HG03045 (cell line): ENCODE measurements around the gene FBXL2.
"Not testable (repeated sequence)": the region's sequence is repeated elsewhere in the genome, so short reads cannot be mapped to it uniquely, and the experiment has no call there.

Source experiments
- ATAC-seq: cut with Tn5 transposase; IDR thresholded peaks from one replicate; pipeline ENCODE4 v1.9.1; 2021; ENCODE audit warnings: mild to moderate bottlenecking, moderate library complexity; ENCODE audit not compliant: unreplicated experiment

FBXL2 gene

GRCh38 chr3:33383951-33384350 is 106.7 kb downstream of the FBXL2 start:
- no peak for ATAC-seq

- no peak for ATAC-seq
Measured at GRCh38 chr3:33385423-33385822, 108.2 kb downstream of the FBXL2 start.

- no peak for ATAC-seq
Measured at GRCh38 chr3:33386631-33387030, 109.4 kb downstream of the FBXL2 start.

- no peak for ATAC-seq
Measured at GRCh38 chr3:33388374-33389100, 111.3 kb downstream of the FBXL2 start.

GRCh38 chr3:33389908-33390307 is 112.7 kb downstream of the FBXL2 start:
- no peak for ATAC-seq

GRCh38 chr3:33391255-33391995 is 114.2 kb downstream of the FBXL2 start:
- ATAC-seq = no peak

- no peak for ATAC-seq
Measured at GRCh38 chr3:33392144-33392543, 114.9 kb downstream of the FBXL2 start.

GRCh38 chr3:33392703-33393125 is 115.5 kb downstream of the FBXL2 start:
- ATAC-seq = no peak

GRCh38 chr3:33394403-33395054 is 117.3 kb downstream of the FBXL2 start:
- no peak for ATAC-seq

GRCh38 chr3:33395900-33396299 is 118.7 kb downstream of the FBXL2 start:
- no peak for ATAC-seq

GRCh38 chr3:33398410-33398809 is 121.2 kb downstream of the FBXL2 start:
- ATAC-seq = no peak

GRCh38 chr3:33401781-33402180 is 124.5 kb downstream of the FBXL2 start:
- ATAC-seq = no peak

- ATAC-seq = no peak
Measured at GRCh38 chr3:33402936-33403335, 125.7 kb downstream of the FBXL2 start.

- ATAC-seq = no peak
Measured at GRCh38 chr3:33403756-33404155, 126.5 kb downstream of the FBXL2 start.

- ATAC-seq = not testable (repeated sequence)
Measured at GRCh38 chr3:33410816-33411215, 133.6 kb downstream of the FBXL2 start.

GRCh38 chr3:33417066-33417673 is 139.9 kb downstream of the FBXL2 start:
- ATAC-seq = no peak

GRCh38 chr3:33419948-33420347 is 142.7 kb downstream of the FBXL2 start:
- no peak for ATAC-seq

GRCh38 chr3:33420966-33421365 is 143.7 kb downstream of the FBXL2 start:
- ATAC-seq = no peak

GRCh38 chr3:33424606-33425452 is 147.6 kb downstream of the FBXL2 start:
- no peak for ATAC-seq

GRCh38 chr3:33425453-33425852 is 148.2 kb downstream of the FBXL2 start:
- no peak for ATAC-seq

GRCh38 chr3:33426068-33426467 is 148.8 kb downstream of the FBXL2 start:
- ATAC-seq = no peak
